ENCODE data around the gene PCLO. TPM values are rescaled to one million over a fixed set of nuclear protein-coding genes. Genes with fewer than 3 reads are reported as not detected.
"Not testable (repeated sequence)": the region's sequence is repeated elsewhere in the genome, so short reads cannot be mapped to it uniquely, and the experiment has no call there.

PCLO gene
- total RNA-seq, 1 donor from 2014 or later: 10.8 TPM

DNA sequence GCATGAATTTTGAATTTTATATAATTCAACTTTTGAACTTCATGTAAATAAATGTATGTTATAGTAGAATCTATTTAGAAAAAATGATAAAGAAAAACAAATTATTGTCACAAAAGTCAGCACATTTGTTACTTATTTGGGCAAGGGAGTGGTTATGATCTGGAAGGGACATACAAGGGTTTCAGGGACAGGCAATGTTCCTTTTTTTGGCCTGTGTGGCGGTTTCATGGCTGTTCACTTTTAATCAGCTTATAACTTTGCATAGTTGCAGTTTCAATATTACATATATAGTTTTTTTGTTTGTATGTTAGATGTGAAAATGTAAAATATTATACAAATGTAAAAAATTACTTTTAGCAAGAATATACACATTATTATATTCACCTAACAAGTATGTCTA, 256.2 kb downstream of the PCLO start:
- Histone ChIP-seq H3K9me3 (no peaks in the 10 kb centered on the region), H3K27ac (no peak overlapping the region), H3K27me3 (no peaks in the 10 kb centered on the region), H3K4me1 (no peaks in the 10 kb centered on the region), H3K4me3 (no peak overlapping the region), H3K36me3 (no peaks in the 10 kb centered on the region)
- TF ChIP-seq POLR2A (IDR thresholded peaks at IDR 0.05) (no peak), POLR2AphosphoS5 (IDR thresholded peaks at IDR 0.05; ENCODE audit: insufficient read depth in 1 of 2, low read depth in 1 of 2) (no peak)
- TF ChIP-seq, protein P1, sequence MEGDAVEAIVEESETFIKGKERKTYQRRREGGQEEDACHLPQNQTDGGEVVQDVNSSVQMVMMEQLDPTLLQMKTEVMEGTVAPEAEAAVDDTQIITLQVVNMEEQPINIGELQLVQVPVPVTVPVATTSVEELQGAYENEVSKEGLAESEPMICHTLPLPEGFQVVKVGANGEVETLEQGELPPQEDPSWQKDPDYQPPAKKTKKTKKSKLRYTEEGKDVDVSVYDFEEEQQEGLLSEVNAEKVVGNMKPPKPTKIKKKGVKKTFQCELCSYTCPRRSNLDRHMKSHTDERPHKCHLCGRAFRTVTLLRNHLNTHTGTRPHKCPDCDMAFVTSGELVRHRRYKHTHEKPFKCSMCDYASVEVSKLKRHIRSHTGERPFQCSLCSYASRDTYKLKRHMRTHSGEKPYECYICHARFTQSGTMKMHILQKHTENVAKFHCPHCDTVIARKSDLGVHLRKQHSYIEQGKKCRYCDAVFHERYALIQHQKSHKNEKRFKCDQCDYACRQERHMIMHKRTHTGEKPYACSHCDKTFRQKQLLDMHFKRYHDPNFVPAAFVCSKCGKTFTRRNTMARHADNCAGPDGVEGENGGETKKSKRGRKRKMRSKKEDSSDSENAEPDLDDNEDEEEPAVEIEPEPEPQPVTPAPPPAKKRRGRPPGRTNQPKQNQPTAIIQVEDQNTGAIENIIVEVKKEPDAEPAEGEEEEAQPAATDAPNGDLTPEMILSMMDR (IDR thresholded peaks at IDR 0.05): no peak
- intact Hi-C loops (cut with DNase I): no loop called here
- DNase-seq (ENCODE audit: extremely low spot score in 2 of 2): no peak

DNA sequence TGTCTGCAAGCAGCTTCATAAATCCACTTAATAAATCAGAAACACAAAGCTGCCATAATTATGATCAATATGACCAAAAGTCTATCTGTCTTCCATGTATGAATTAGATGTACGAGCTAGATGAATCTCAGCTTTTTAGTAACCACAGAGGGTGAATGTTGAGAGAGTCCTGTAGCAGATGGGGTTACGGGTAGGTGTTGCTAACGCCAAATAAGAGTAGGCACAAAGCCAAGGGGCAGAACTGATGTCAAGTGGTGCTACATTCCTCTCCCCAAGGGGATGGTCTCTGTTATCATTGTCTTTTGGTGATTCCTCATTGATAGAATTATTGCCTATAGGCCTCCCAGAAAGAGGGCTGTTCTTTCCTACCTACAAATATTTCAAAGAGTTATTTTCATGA, 257.8 kb downstream of the PCLO start:
- H3K27me3 ChIP-seq: no peaks in the 10 kb centered on the region
- no peak overlapping the region for H3K4me3 ChIP-seq
- intact Hi-C loops (cut with DNase I): no loop called here
- no peak overlapping the region for H3K27ac ChIP-seq
- H3K9me3 ChIP-seq: no peaks in the 10 kb centered on the region
- H3K4me1 ChIP-seq: no peaks in the 10 kb centered on the region
- DNase-seq (ENCODE audit: extremely low spot score in 2 of 2): no peak
- H3K36me3 ChIP-seq: no peaks in the 10 kb centered on the region
- TF ChIP-seq POLR2A (IDR thresholded peaks at IDR 0.05) (no peak), POLR2AphosphoS5 (IDR thresholded peaks at IDR 0.05; ENCODE audit: insufficient read depth in 1 of 2, low read depth in 1 of 2) (no peak)
- TF ChIP-seq, protein P1 (IDR thresholded peaks at IDR 0.05): no peak

DNA sequence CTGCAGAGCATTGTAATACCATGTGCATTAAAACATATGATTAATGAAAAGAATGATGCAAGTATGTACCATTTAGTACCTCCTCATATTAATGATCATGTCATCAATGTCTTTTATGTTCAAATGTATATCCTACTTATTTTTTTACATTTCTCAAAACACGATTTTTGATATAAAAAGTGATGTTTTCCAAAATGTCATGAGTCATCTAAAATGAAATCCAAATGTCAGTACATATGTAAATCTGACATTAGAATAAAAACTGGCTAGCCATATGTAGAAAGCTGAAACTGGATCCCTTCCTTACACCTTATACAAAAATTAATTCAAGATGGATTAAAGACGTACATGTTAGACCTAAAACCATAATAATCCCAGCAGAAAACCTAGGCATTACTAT, 261.6 kb downstream of the PCLO start:
- H3K4me3 ChIP-seq; H3K36me3 ChIP-seq; H3K4me1 ChIP-seq; DNase-seq (ENCODE audit: extremely low spot score in 2 of 2); H3K9me3 ChIP-seq; H3K27me3 ChIP-seq; intact Hi-C loops (cut with DNase I); H3K27ac ChIP-seq: not testable (repeated sequence)

DNA sequence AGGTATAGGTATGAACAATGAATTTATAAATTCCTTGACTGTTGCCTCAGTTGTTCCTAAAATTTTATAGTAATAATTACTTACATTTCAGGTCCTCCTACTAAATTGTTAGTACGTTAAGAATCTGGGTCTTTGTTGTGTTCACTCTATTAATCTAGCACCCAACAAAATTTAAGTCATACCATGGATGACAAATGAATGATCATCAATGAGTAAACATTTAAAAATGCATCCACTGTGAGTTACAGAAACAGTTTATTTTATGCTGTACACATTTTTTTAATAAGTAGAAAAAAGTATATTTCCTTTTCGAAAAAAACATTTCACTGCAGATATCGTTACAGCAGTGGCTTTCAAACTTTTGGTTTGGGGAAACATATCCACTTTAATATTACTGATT, 265.2 kb downstream of the PCLO start:
- Histone ChIP-seq H3K36me3 (no peaks in the 10 kb centered on the region), H3K4me1 (no peaks in the 10 kb centered on the region), H3K4me3 (no peak overlapping the region), H3K9me3 (no peaks in the 10 kb centered on the region), H3K27me3 (no peaks in the 10 kb centered on the region), H3K27ac (no peak overlapping the region)
- TF ChIP-seq, protein P1 (IDR thresholded peaks at IDR 0.05): no peak
- TF ChIP-seq POLR2A (IDR thresholded peaks at IDR 0.05) (no peak), POLR2AphosphoS5 (IDR thresholded peaks at IDR 0.05; ENCODE audit: insufficient read depth in 1 of 2, low read depth in 1 of 2) (no peak)
- intact Hi-C loops (cut with DNase I): no loop called here
- DNase-seq (ENCODE audit: extremely low spot score in 2 of 2): no peak

DNA sequence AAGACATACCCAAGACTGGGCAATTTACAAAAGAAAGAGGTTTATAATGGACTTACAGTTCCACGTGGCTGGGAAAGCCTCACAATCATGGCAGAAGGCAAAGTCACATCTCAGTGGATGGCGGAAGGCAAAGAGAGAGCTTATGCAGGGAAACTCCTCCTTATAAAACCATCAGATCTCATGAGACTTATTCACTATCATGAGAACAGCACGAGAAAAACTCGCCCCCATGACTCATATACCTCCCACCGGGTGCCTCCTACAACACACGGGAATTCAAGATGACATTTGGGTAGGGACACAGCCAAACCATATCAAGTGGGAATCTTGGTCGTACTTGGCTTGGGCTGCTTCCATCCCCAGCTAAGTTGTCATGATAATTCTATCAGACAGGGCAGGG, 268.3 kb downstream of the PCLO start:
- DNase-seq (ENCODE audit: extremely low spot score in 2 of 2); intact Hi-C loops (cut with DNase I); H3K9me3 ChIP-seq; H3K4me1 ChIP-seq; H3K36me3 ChIP-seq; H3K4me3 ChIP-seq; H3K27me3 ChIP-seq; H3K27ac ChIP-seq: not testable (repeated sequence)

DNA sequence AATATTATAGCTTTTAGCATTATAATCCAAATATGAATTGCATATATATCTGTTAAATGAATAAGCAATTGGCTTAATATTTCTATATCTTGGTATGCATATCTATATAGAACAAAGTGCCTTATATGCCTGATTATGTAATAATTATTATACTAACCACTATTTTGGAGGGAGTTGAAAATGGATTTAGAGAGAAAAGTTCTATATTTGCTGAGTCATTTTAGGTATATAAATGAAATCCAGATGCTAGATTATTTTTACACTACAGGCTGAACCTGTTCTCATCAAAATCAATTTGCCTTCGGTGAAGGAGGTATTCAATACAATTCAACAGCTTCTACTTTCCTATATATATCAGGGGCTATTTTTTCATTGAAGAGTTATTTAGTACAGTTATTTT, 276.4 kb downstream of the PCLO start:
- no peak overlapping the region for H3K4me3 ChIP-seq
- TF ChIP-seq POLR2AphosphoS5 (IDR thresholded peaks at IDR 0.05; ENCODE audit: insufficient read depth in 1 of 2, low read depth in 1 of 2): no peak
- no peak for TF ChIP-seq POLR2A (IDR thresholded peaks at IDR 0.05)
- TF ChIP-seq, protein P1 (IDR thresholded peaks at IDR 0.05): no peak

More for the DNA sequence above, 276.4 kb downstream of the PCLO start:
- Histone ChIP-seq H3K4me1 (no peaks in the 10 kb centered on the region), H3K27ac (no peak overlapping the region), H3K36me3 (no peaks in the 10 kb centered on the region), H3K9me3 (no peaks in the 10 kb centered on the region), H3K27me3 (no peaks in the 10 kb centered on the region)
- DNase-seq (ENCODE audit: extremely low spot score in 2 of 2): no peak
- intact Hi-C loops (cut with DNase I): no loop called here

Data from vagina (tissue), 2 donors.